Endothelial cell of umbilical vein (primary cell): Measurements from ENCODE around the gene RHCG. TPM values are rescaled to one million over a fixed set of nuclear protein-coding genes. Genes with fewer than 3 reads are reported as not detected.

Source experiments
- BruUV-seq: library from RNA; stranded (reverse); fragments of 400-500 nt; replicated peaks from 2 replicates; lab custom pipeline; 2021; lab: Mats Ljungman, UMichigan
- CTCF ChIA-PET: fragments of 300-600, 350-600 bp; sonication (Branson Sonifier 250); formaldehyde crosslinking; loops from one replicate; lab custom pipeline; 2021; ENCODE audit warnings: antibody characterized with exemption, inconsistent platforms; lab: Charles Lee
- POLR2A ChIA-PET: fragments of 300-600, 350-600 bp; sonication (Branson Sonifier 250); formaldehyde crosslinking; loops from one replicate; lab custom pipeline; 2021; ENCODE audit warnings: antibody characterized with exemption, inconsistent platforms; lab: Charles Lee
- DNase-seq: peaks from one replicate; pipeline ENCODE4 v3.0.0-alpha.2; 2011; ENCODE audit warnings: low read depth, low spot score
- FAIRE-seq: peaks from 2 replicates; lab custom pipeline; 2011; peaks lifted over from hg19 to GRCh38; lab: Jason Lieb, UNC
- H2AFZ ChIP-seq: 2 replicates; pipeline ENCODE4 v1.6.0; 2012; ENCODE audit warnings: low read depth, low read length, control low read depth, inconsistent platforms
- H3K27ac ChIP-seq: 2 replicates; pipeline ENCODE4 v1.5.1; 2011; ENCODE audit warnings: low read depth, mild to moderate bottlenecking, control low read depth, low read length, moderate library complexity; ENCODE audit not compliant: insufficient read depth
- H3K27me3 ChIP-seq, 2 experiments: 2 replicates each; pipeline versions ENCODE4 v1.6.0 to v1.6.1; 2011; ENCODE audit warnings: low read length in 2 of 2, mixed read lengths in 1 of 2; ENCODE audit not compliant: control insufficient read depth in 2 of 2, insufficient read depth in 2 of 2
- H3K36me3 ChIP-seq, 2 experiments: 2 replicates in 1 of 2; 3 replicates in 1 of 2; pipeline ENCODE4 v1.5.1; 2011; ENCODE audit warnings: low read length in 2 of 2, mild to moderate bottlenecking in 1 of 2, moderate library complexity in 1 of 2; ENCODE audit not compliant: control insufficient read depth in 2 of 2, insufficient read depth in 2 of 2; ENCODE audit errors: extremely low read depth in 1 of 2
- H3K4me1 ChIP-seq: 3 replicates; pipeline ENCODE4 v1.5.1; 2011; ENCODE audit warnings: mild to moderate bottlenecking, low read length; ENCODE audit not compliant: control insufficient read depth, insufficient read depth; ENCODE audit errors: extremely low read depth
- H3K4me2 ChIP-seq: 2 replicates; pipeline ENCODE4 v1.6.1; 2011; ENCODE audit warnings: low read length, control low read depth, mixed read lengths; ENCODE audit not compliant: insufficient read depth
- H3K4me3 ChIP-seq, 3 experiments: fragments of 200-600 bp in 1 of 3; sonication (generic), shearing (Covaris generic) in 1 of 3; replicated peaks in 1 of 3; 2 replicates each; pipeline ENCODE4 v1.5.1; 2011 to 2016; ENCODE audit warnings: control low read depth in 3 of 3, low read length in 3 of 3, mild to moderate bottlenecking in 2 of 3, inconsistent platforms in 1 of 3, low read depth in 1 of 3, moderate library complexity in 1 of 3; ENCODE audit not compliant: insufficient read depth in 1 of 3
- H3K79me2 ChIP-seq: 2 replicates; pipeline ENCODE4 v1.6.0; 2012; ENCODE audit warnings: low read length, inconsistent platforms; ENCODE audit not compliant: control insufficient read depth, insufficient read depth
- H3K9ac ChIP-seq: replicated peaks from 2 replicates; pipeline ENCODE3; 2011; ENCODE audit warnings: low read length, control low read depth; ENCODE audit not compliant: insufficient read depth; ENCODE audit errors: extremely low read depth
- H3K9me1 ChIP-seq: replicated peaks from 3 replicates; pipeline ENCODE4 v1.6.0; 2011; ENCODE audit warnings: mild to moderate bottlenecking, low read length; ENCODE audit not compliant: control insufficient read depth, insufficient read depth; ENCODE audit errors: extremely low read depth
- H3K9me3 ChIP-seq: replicated peaks from 2 replicates; pipeline ENCODE4 v1.5.1; 2012; ENCODE audit warnings: low read length, inconsistent platforms; ENCODE audit not compliant: control insufficient read depth, insufficient read depth
- H4K20me1 ChIP-seq: replicated peaks from 2 replicates; pipeline ENCODE3; 2011; ENCODE audit warnings: mild to moderate bottlenecking, low read length; ENCODE audit not compliant: control insufficient read depth, insufficient read depth; ENCODE audit errors: extremely low read depth
- EZH2 ChIP-seq: IDR thresholded peaks from 2 replicates; pipeline ENCODE4 v1.6.1; 2012; ENCODE audit warnings: borderline replicate concordance, low read depth, mild to moderate bottlenecking, moderate library complexity, low read length, inconsistent platforms; ENCODE audit not compliant: severe bottlenecking
- MYC ChIP-seq: IDR thresholded peaks from one replicate; pipeline ENCODE4 v1.6.1; 2011; ENCODE audit warnings: mild to moderate bottlenecking, low read depth, low read length
- POLR2A ChIP-seq: IDR thresholded peaks from 2 replicates; pipeline ENCODE4 v1.6.1; 2012; ENCODE audit warnings: low read depth, mild to moderate bottlenecking, control low read depth, low read length
- POLR2AphosphoS5 ChIP-seq: IDR thresholded peaks from 2 replicates; pipeline ENCODE4 v1.6.1; 2012; ENCODE audit warnings: low read depth, mild to moderate bottlenecking, control low read depth, low read length, moderate library complexity; ENCODE audit not compliant: insufficient read depth
- dilution Hi-C: fragments of 300-500 bp; cut with MboI; formaldehyde crosslinking; loops from one replicate; pipeline ENCODE4 v1.15.0; 2019; ENCODE audit warnings: low sequenced_read_pairs; ENCODE audit not compliant: extremely low pct_ligation_motif_present
- intact Hi-C: fragments of 100-400 bp; cut with micrococcal nuclease; formaldehyde crosslinking; loops from one replicate; pipeline ENCODE4 v1.10.0; 2022
- polyA plus RNA-seq, 4 experiments: library from polyadenylated mRNA; depleted of rRNA in 3 of 4; stranded (reverse) in 3 of 4; unstranded in 1 of 4; fragments of >200 nt; gene quantifications; 2 replicates each; pipeline versions ENCODE4 v1.2.1 to v1.2.3, GENCODE V29; 2011 to 2012; ENCODE audit warnings: missing spikeins in 1 of 4
- total RNA-seq: library from RNA; stranded (reverse); gene quantifications from 2 replicates; pipeline ENCODE4 v1.2.3, GENCODE V29; 2021
- TF ChIP-seq, protein P1 (sequence below), 2 donors: IDR thresholded peaks; 1 replicate in 1 of 2; 2 replicates in 1 of 2; pipeline ENCODE4 v1.5.1; 2011; ENCODE audit warnings: low read length in 2 of 2, mild to moderate bottlenecking in 2 of 2, moderate library complexity in 2 of 2, control low read depth in 1 of 2, inconsistent platforms in 1 of 2, low read depth in 1 of 2; ENCODE audit not compliant: insufficient read depth in 1 of 2; ENCODE audit errors: extremely low read depth in 1 of 2
- TF ChIP-seq, protein P2 (sequence below): IDR thresholded peaks from 2 replicates; pipeline ENCODE4 v1.6.1; 2011; ENCODE audit not compliant: insufficient read depth, insufficient read length

RHCG gene
- total and polyA plus RNA-seq, 2 donors (not counting 3 experiments of a cell fraction or from before 2014, with no cell fraction given), result not detected

DNA sequence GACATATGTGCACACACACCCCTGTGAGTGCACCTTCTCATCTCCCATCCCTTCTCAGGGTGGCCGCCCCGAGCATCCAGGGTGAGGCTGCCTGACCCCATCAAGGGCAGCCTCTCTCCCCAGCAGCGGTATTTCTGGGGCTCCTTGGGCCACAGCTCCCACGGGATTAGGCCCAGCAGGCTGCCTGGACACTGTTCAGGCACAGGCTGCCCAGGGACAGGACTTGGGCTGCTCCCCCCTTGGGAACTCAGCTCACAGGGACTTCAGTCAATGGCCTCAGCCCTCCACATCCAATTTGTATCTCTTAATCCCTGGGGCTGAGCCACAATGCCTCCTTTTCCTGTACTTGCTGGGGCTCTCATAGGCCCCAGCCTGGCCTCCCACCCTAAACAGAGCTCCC is 35.0 kb downstream of the RHCG start:
- ChIA-PET POLR2A (no interaction called here), CTCF (interaction anchor here (1.7 kb wide), 1 partner anchor 103 kb away, joined by 4 read pairs; no protein-coding TSS in a partner anchor)
- H3K27ac ChIP-seq, result no peak overlapping the region
- TF ChIP-seq EZH2 (no peak), POLR2A (no peak), POLR2AphosphoS5 (no peak), MYC (no peak)
- TF ChIP-seq, protein P1, sequence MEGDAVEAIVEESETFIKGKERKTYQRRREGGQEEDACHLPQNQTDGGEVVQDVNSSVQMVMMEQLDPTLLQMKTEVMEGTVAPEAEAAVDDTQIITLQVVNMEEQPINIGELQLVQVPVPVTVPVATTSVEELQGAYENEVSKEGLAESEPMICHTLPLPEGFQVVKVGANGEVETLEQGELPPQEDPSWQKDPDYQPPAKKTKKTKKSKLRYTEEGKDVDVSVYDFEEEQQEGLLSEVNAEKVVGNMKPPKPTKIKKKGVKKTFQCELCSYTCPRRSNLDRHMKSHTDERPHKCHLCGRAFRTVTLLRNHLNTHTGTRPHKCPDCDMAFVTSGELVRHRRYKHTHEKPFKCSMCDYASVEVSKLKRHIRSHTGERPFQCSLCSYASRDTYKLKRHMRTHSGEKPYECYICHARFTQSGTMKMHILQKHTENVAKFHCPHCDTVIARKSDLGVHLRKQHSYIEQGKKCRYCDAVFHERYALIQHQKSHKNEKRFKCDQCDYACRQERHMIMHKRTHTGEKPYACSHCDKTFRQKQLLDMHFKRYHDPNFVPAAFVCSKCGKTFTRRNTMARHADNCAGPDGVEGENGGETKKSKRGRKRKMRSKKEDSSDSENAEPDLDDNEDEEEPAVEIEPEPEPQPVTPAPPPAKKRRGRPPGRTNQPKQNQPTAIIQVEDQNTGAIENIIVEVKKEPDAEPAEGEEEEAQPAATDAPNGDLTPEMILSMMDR (IDR thresholded peaks at IDR 0.05; ENCODE audit: extremely low read depth in 1 of 2, insufficient read depth in 1 of 2, low read depth in 1 of 2, low read length in 2 of 2), result no peak
- TF ChIP-seq, protein P2, sequence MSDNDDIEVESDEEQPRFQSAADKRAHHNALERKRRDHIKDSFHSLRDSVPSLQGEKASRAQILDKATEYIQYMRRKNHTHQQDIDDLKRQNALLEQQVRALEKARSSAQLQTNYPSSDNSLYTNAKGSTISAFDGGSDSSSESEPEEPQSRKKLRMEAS, result no peak
- FAIRE-seq, result no peak
- H3K4me3 ChIP-seq, result no peak overlapping the region
- H3K79me2 ChIP-seq, result no peaks in the 10 kb centered on the region
- no peak for DNase-seq
- no peaks in the 10 kb centered on the region for H3K9me3 ChIP-seq
- H3K36me3 ChIP-seq, result no peaks in the 10 kb centered on the region
- no peak overlapping the region for H2AFZ ChIP-seq
- intact Hi-C loops, result no loop called here
- BruUV-seq, result no TSS peak
- H3K4me1 ChIP-seq, result no peaks in the 10 kb centered on the region
- no peaks in the 10 kb centered on the region for H4K20me1 ChIP-seq
- H3K9ac ChIP-seq, result no peak overlapping the region
- H3K4me2 ChIP-seq, result no peak overlapping the region
- dilution Hi-C loops, result no loop called here
- H3K27me3 ChIP-seq, result peaks cover 0 to 3% of the 10 kb centered on the region in 2 experiments
- no peaks in the 10 kb centered on the region for H3K9me1 ChIP-seq
